SK-N-SH (cell line): ENCODE data around the gene KNL1. TPM values are rescaled to one million over a fixed set of nuclear protein-coding genes. Genes with fewer than 3 reads are reported as not detected.

Experiments
- CTCF ChIA-PET: fragments of 300-600, 350-600 bp; formaldehyde crosslinking; extraction: SDS; loops from one replicate; lab custom pipeline; 2021; lab: Yijun Ruan, JAX
- POLR2A ChIA-PET: fragments of 350-600 bp; sonication (Branson Sonifier 250); formaldehyde crosslinking; extraction: SDS; loops from one replicate; lab custom pipeline; 2020; ENCODE audit warnings: antibody characterized with exemption, inconsistent platforms; lab: Yijun Ruan, JAX
- DNase-seq: peaks from one replicate; pipeline ENCODE4 v3.0.0; 2012
- H2AFZ ChIP-seq: fragments of 200-600 bp; sonication (generic); 2 replicates; pipeline ENCODE4 v1.8.1; 2016; ENCODE audit warnings: antibody characterized with exemption, mild to moderate bottlenecking, low read depth
- H3F3A ChIP-seq: fragments of 200-600 bp; sonication (generic); replicated peaks from 2 replicates; pipeline ENCODE3; 2016; ENCODE audit warnings: antibody characterized with exemption, mild to moderate bottlenecking; ENCODE audit not compliant: insufficient read depth
- H3K27ac ChIP-seq, 2 experiments: fragments of 200-500 bp in 1 of 2; fragments of 200-600 bp in 1 of 2; sonication (Bioruptor generic) in 1 of 2; sonication (generic), shearing (Covaris generic) in 1 of 2; 2 replicates each; pipeline versions ENCODE4 v1.5.1 to v1.6.1; 2014 to 2016; ENCODE audit warnings: low read depth in 2 of 2, inconsistent platforms in 1 of 2, low read length in 1 of 2, mild to moderate bottlenecking in 1 of 2, mixed read lengths in 1 of 2
- H3K27me3 ChIP-seq: fragments of 200-600 bp; sonication (generic), shearing (Covaris generic); 2 replicates; pipeline ENCODE4 v1.6.1; 2016; ENCODE audit warnings: mixed run types; ENCODE audit not compliant: insufficient read depth
- H3K36me3 ChIP-seq, 2 experiments: fragments of 200-500 bp in 1 of 2; fragments of 200-600 bp in 1 of 2; sonication (Bioruptor generic) in 1 of 2; sonication (generic) in 1 of 2; replicated peaks in 1 of 2; 2 replicates each; pipeline versions ENCODE3 to v1.5.1; 2014 to 2016; ENCODE audit warnings: low read length in 1 of 2, mild to moderate bottlenecking in 1 of 2; ENCODE audit not compliant: insufficient read depth in 2 of 2, control insufficient read depth in 1 of 2
- H3K4me1 ChIP-seq, 2 experiments: fragments of 200-500 bp in 1 of 2; fragments of 200-600 bp in 1 of 2; sonication (Bioruptor generic) in 1 of 2; sonication (generic), shearing (Covaris generic) in 1 of 2; 2 replicates each; pipeline versions ENCODE4 v1.5.1 to v1.6.1; 2014 to 2016; ENCODE audit warnings: low read depth in 1 of 2, low read length in 1 of 2, mixed run types in 1 of 2; ENCODE audit not compliant: insufficient read depth in 2 of 2, control insufficient read depth in 1 of 2
- H3K4me2 ChIP-seq: fragments of 200-600 bp; sonication (generic), shearing (Covaris generic); 2 replicates; pipeline ENCODE4 v1.6.1; 2017; ENCODE audit warnings: mixed run types
- H3K4me3 ChIP-seq, 2 experiments: fragments of 200-500 bp in 1 of 2; fragments of 200-600 bp in 1 of 2; sonication (Bioruptor generic) in 1 of 2; sonication (generic), shearing (Covaris generic) in 1 of 2; 2 replicates each; pipeline versions ENCODE4 v1.5.1 to v1.8.1; 2014 to 2016; ENCODE audit warnings: low read depth in 2 of 2, inconsistent platforms in 1 of 2, low read length in 1 of 2, mild to moderate bottlenecking in 1 of 2, mixed read lengths in 1 of 2, moderate library complexity in 1 of 2
- H3K79me2 ChIP-seq: fragments of 200-600 bp; sonication (generic); 2 replicates; pipeline ENCODE4 v1.8.1; 2017; ENCODE audit warnings: mild to moderate bottlenecking; ENCODE audit not compliant: insufficient read depth
- H3K9ac ChIP-seq: fragments of 200-600 bp; sonication (generic); 2 replicates; pipeline ENCODE4 v1.6.1; 2017; ENCODE audit warnings: mixed run types
- H3K9me2 ChIP-seq: fragments of 200-600 bp; sonication (generic); 2 replicates; pipeline ENCODE4 v1.6.1; 2017; ENCODE audit warnings: mixed run types
- H3K9me3 ChIP-seq: fragments of 200-600 bp; sonication (generic); 2 replicates; pipeline ENCODE4 v1.6.1; 2017; ENCODE audit warnings: mixed run types, mild to moderate bottlenecking, moderate library complexity
- H4K20me1 ChIP-seq: fragments of 200-600 bp; sonication (generic); 2 replicates; pipeline ENCODE4 v1.6.1; 2017; ENCODE audit warnings: mild to moderate bottlenecking, mixed run types; ENCODE audit not compliant: insufficient read depth
- EP300 ChIP-seq, 2 experiments: IDR thresholded peaks; 2 replicates each; pipeline versions ENCODE4 v1.4.0 to v1.6.1; 2012; ENCODE audit warnings: borderline replicate concordance in 1 of 2, low read depth in 1 of 2, low read length in 1 of 2
- EZH2phosphoT487 ChIP-seq: fragments of 200-600 bp; sonication (generic); IDR thresholded peaks from 2 replicates; pipeline ENCODE4 v1.6.1; 2017; ENCODE audit warnings: low read depth, mixed run types, mild to moderate bottlenecking, antibody characterized with exemption, moderate library complexity, borderline replicate concordance
- MEF2A ChIP-seq: IDR thresholded peaks from 2 replicates; pipeline ENCODE4 v1.4.0; 2012; ENCODE audit warnings: low read depth, borderline replicate concordance
- NFIC ChIP-seq: IDR thresholded peaks from 2 replicates; pipeline ENCODE4 v1.4.0; 2012; ENCODE audit warnings: borderline replicate concordance
- NRF1 ChIP-seq: IDR thresholded peaks from 2 replicates; pipeline ENCODE4 v1.6.1; 2012; ENCODE audit warnings: low read depth, mild to moderate bottlenecking, low read length
- SIN3A ChIP-seq: IDR thresholded peaks from 2 replicates; pipeline ENCODE4 v1.6.1; 2012; ENCODE audit warnings: low read depth, mild to moderate bottlenecking, low read length, moderate library complexity, borderline replicate concordance
- TAF1 ChIP-seq: IDR thresholded peaks from 2 replicates; pipeline ENCODE4 v1.6.1; 2012; ENCODE audit warnings: low read depth, mild to moderate bottlenecking, low read length, moderate library complexity, borderline replicate concordance
- TCF12 ChIP-seq: IDR thresholded peaks from 2 replicates; pipeline ENCODE4 v1.4.0; 2012
- TEAD4 ChIP-seq: IDR thresholded peaks from 2 replicates; pipeline ENCODE4 v1.4.0; 2012; ENCODE audit warnings: mild to moderate bottlenecking, borderline replicate concordance; ENCODE audit not compliant: insufficient read depth
- whole genome bisulfite sequencing: methylation state at CpG from one replicate; pipeline ENCODE4 v1.1.6; 2017; ENCODE audit warnings: low lambda C conversion rate; 5-methylcytosine and 5-hydroxymethylcytosine counted together
- polyA plus RNA-seq, 3 experiments: library from polyadenylated mRNA; depleted of rRNA; stranded (reverse); fragments of >200 nt; gene quantifications; 2 replicates each; pipeline ENCODE4 v1.2.3, GENCODE V29; 2012
- TF ChIP-seq, protein P1 (sequence below): IDR thresholded peaks from 2 replicates; pipeline ENCODE4 v1.6.1; 2012; ENCODE audit warnings: mild to moderate bottlenecking, low read depth, low read length, moderate library complexity
- TF ChIP-seq, protein P2 (sequence below): fragments of 200-600 bp; sonication (generic); IDR thresholded peaks from 2 replicates; pipeline ENCODE4 v1.6.1; 2017; ENCODE audit warnings: antibody characterized with exemption, mild to moderate bottlenecking, moderate library complexity
- TF ChIP-seq, protein P3 (sequence below): fragments of 150-350 bp; IDR thresholded peaks from 2 replicates; pipeline ENCODE4 v1.6.1; 2016; ENCODE audit warnings: mild to moderate bottlenecking, low read depth, low read length

The KNL1 gene
- polyA plus RNA-seq, 1 of the 3 experiments (the other 2 are of a cell fraction) = 1.6 TPM

DNA sequence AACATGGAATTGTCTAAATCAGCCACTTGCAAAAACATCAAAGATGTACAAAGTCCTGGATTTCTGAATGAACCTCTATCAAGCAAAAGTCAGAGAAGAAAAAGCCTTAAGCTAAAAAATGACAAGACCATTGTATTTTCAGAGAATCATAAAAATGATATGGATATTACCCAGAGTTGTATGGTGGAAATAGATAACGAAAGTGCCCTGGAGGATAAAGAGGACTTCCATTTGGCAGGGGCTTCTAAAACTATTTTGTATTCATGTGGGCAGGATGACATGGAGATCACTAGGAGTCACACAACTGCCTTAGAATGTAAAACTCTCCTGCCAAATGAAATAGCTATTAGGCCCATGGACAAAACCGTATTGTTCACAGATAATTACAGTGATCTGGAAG lies 29.3 kb downstream of the KNL1 start:
- TF ChIP-seq TEAD4 = no peak
- no peak for TF ChIP-seq TCF12
- no peak for TF ChIP-seq MEF2A
- TF ChIP-seq, protein P1, sequence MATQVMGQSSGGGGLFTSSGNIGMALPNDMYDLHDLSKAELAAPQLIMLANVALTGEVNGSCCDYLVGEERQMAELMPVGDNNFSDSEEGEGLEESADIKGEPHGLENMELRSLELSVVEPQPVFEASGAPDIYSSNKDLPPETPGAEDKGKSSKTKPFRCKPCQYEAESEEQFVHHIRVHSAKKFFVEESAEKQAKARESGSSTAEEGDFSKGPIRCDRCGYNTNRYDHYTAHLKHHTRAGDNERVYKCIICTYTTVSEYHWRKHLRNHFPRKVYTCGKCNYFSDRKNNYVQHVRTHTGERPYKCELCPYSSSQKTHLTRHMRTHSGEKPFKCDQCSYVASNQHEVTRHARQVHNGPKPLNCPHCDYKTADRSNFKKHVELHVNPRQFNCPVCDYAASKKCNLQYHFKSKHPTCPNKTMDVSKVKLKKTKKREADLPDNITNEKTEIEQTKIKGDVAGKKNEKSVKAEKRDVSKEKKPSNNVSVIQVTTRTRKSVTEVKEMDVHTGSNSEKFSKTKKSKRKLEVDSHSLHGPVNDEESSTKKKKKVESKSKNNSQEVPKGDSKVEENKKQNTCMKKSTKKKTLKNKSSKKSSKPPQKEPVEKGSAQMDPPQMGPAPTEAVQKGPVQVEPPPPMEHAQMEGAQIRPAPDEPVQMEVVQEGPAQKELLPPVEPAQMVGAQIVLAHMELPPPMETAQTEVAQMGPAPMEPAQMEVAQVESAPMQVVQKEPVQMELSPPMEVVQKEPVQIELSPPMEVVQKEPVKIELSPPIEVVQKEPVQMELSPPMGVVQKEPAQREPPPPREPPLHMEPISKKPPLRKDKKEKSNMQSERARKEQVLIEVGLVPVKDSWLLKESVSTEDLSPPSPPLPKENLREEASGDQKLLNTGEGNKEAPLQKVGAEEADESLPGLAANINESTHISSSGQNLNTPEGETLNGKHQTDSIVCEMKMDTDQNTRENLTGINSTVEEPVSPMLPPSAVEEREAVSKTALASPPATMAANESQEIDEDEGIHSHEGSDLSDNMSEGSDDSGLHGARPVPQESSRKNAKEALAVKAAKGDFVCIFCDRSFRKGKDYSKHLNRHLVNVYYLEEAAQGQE = no peak
- no peak for TF ChIP-seq NRF1
- TF ChIP-seq NFIC = no peak
- no peak for TF ChIP-seq SIN3A
- TF ChIP-seq EP300 (IDR thresholded peaks at IDR 0.05; ENCODE audit: borderline replicate concordance in 1 of 2, low read depth in 1 of 2, low read length in 1 of 2) = no peak
- H3K4me1 ChIP-seq = peaks cover 0 to 3% of the 10 kb centered on the region in 2 experiments; a peak in 1 of 4 replicates
- ChIA-PET CTCF (interaction anchor here (0.8 kb wide), 1 partner anchor 8 kb away, joined by 3 read pairs; no protein-coding TSS in a partner anchor), POLR2A (no interaction called here)
- H2AFZ ChIP-seq = no peak overlapping the region
- H3K36me3 ChIP-seq = peaks cover 16 to 35% of the 10 kb centered on the region in 2 experiments
- no peaks in the 10 kb centered on the region for H3K79me2 ChIP-seq
- H3K4me3 ChIP-seq = no peak overlapping the region
- no peaks in the 10 kb centered on the region for H3K27me3 ChIP-seq
- H3K9me3 ChIP-seq = no peaks in the 10 kb centered on the region
- H4K20me1 ChIP-seq = no peaks in the 10 kb centered on the region
- no peak overlapping the region; a peak in 1 of 4 replicates for H3K27ac ChIP-seq
- WGBS = 88% methylated on average over 2 of the region's 2 CpGs
- peaks cover 5% of the 10 kb centered on the region for H3F3A ChIP-seq
- no peak for DNase-seq
- no peaks in the 10 kb centered on the region for H3K9me2 ChIP-seq
- H3K9ac ChIP-seq = no peak overlapping the region
- no peak overlapping the region for H3K4me2 ChIP-seq

DNA sequence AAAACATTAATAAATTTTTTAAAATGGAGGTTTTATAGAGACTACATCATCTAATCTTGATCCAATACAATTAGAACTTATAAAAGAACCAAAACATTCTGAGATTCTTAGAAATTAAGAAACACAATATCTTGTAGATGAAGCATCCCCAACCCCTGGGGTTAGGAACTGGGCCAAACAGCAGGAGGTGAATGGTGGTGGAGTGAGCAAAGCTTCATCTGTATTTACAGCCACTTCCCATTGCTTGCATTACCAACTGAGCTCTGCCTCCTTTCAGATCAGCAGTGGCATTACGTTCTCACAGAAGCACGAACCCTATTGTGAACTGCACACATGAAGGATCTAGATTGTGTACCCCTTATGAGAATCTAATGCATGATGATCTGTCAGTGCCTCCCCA lies 36.3 kb downstream of the KNL1 start:
- Histone ChIP-seq H3K9me3 (no peaks in the 10 kb centered on the region), H3K9ac (no peak overlapping the region), H3K27ac (no peak overlapping the region), H3K4me2 (no peak overlapping the region), H3K9me2 (no peaks in the 10 kb centered on the region), H3K36me3 (peaks cover 0 to 24% of the 10 kb centered on the region in 2 experiments), H3K79me2 (no peaks in the 10 kb centered on the region), H2AFZ (no peak overlapping the region), H3K4me3 (no peak overlapping the region), H3K4me1 (no peaks in the 10 kb centered on the region), H4K20me1 (no peaks in the 10 kb centered on the region), H3K27me3 (no peaks in the 10 kb centered on the region), H3F3A (peaks cover 9% of the 10 kb centered on the region)
- ChIA-PET POLR2A (no interaction called here), CTCF (no interaction called here)
- WGBS = 95% methylated on average over 2 of the region's 2 CpGs
- TF ChIP-seq, protein P2, sequence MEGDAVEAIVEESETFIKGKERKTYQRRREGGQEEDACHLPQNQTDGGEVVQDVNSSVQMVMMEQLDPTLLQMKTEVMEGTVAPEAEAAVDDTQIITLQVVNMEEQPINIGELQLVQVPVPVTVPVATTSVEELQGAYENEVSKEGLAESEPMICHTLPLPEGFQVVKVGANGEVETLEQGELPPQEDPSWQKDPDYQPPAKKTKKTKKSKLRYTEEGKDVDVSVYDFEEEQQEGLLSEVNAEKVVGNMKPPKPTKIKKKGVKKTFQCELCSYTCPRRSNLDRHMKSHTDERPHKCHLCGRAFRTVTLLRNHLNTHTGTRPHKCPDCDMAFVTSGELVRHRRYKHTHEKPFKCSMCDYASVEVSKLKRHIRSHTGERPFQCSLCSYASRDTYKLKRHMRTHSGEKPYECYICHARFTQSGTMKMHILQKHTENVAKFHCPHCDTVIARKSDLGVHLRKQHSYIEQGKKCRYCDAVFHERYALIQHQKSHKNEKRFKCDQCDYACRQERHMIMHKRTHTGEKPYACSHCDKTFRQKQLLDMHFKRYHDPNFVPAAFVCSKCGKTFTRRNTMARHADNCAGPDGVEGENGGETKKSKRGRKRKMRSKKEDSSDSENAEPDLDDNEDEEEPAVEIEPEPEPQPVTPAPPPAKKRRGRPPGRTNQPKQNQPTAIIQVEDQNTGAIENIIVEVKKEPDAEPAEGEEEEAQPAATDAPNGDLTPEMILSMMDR = no peak
- TF ChIP-seq TAF1 = no peak
- TF ChIP-seq EZH2phosphoT487 = no peak
- TF ChIP-seq, protein P3, sequence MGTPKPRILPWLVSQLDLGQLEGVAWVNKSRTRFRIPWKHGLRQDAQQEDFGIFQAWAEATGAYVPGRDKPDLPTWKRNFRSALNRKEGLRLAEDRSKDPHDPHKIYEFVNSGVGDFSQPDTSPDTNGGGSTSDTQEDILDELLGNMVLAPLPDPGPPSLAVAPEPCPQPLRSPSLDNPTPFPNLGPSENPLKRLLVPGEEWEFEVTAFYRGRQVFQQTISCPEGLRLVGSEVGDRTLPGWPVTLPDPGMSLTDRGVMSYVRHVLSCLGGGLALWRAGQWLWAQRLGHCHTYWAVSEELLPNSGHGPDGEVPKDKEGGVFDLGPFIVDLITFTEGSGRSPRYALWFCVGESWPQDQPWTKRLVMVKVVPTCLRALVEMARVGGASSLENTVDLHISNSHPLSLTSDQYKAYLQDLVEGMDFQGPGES = no peak
- no peak for DNase-seq
